NCI-H526 treated with DMSO at 0.1 percent for 48 hours (cell line): Measurements from ENCODE around the gene DTD1.
"Not testable (repeated sequence)": the region's sequence is repeated elsewhere in the genome, so short reads cannot be mapped to it uniquely, and the experiment has no call there.

Source experiments
- DNase-seq: peaks from one replicate; lab custom pipeline; 2025; lab: John Stamatoyannopoulos, UW

The DTD1 gene

DNA sequence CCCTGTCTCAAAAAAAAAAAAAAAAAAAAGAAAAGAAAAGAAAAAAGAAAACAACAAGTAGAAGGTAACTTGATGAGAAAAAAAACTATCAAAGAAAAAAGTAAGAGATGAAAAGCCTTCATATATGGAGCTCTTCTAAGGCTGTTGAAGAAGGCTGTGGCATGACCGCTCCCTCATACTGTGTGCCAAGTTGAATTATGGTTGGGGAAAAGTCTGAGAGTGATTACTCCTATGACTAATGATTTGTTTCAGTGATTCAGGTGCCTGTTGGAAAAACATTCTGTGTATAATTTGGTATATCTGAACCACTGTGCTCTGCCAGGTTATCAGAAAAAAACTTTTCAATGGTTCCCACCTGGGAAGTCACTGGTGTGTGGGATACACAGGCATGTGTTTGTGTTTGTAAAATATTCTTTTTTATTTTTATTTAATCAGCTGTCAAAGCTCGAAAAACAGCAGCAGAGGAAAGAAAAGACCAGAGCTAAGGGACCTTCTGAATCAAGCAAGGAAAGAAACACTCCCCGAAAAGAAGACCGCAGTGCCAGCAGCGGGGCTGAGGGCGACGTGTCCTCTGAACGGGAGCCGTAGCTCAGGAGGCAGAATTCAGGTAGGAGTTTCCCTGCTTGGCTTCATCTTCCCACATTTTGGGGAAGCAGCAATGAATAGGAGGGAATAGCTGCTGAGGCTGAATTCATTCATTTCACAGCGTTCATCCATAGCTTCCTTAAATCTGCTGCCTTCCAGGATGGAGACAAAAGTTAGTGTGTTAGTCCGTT, 156.0 kb downstream of the DTD1 start:
- no peak for DNase-seq

DNA sequence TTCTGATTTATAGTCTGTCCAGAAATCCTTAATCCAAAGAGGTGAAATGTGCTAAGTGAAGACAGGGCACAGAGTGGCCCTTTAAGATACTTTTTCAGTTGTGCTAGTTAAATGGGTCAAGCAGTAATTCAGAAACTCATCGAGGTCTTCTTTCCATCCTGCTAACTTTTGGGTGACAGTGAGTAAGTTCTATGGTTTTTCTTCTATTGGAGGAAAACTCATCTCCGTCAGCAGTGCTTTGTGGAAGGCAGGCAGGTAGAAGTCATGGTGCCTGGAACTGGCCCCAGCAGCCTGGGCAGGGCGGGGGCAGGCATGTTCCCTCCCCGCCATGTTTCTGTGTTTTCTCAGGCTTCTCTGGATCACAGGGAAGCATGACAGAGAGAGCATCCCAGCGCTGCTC, 159.2 kb downstream of the DTD1 start:
- DNase-seq, result no peak

DNA sequence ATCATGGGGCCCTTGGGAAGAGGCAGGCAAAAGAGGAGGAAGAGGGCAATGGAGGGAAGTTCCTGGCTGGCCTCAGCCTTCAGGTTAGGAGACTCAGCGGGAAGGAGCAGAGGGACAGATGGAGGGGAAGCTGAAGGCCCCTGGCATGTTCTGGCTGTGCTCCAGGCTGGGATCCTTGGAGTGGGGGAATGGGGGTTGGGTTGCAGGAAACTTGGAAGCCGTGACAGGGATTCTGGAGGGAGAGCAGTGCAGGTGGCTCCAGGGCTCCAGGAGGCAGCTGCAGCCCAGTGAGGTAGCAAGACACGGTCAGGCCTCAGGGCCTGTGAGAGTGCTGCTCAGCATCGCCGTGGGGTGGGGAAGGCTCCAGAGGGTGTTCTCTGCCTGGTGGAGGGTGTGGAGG, 161.1 kb downstream of the DTD1 start:
- DNase-seq, result no peak

DNA sequence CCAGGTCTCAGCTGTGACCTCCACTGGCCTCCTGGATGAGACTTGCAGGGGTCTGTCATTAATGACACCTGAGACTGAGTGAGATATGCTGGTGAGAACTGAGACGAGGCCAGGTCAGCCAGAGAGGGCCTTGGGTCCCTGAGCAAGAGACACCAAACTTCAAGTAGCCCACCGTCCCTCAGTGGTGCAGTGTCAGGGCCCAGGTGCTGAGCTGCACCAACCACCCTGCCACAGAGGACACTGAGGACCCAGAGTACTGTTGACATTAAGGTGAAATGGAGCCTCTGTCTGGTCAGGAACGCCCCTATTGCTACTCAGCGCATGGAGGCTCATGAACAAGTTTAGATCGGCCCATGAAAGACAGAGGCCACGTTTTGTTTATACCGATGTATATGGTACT, 161.7 kb downstream of the DTD1 start:
- no peak for DNase-seq

DNA sequence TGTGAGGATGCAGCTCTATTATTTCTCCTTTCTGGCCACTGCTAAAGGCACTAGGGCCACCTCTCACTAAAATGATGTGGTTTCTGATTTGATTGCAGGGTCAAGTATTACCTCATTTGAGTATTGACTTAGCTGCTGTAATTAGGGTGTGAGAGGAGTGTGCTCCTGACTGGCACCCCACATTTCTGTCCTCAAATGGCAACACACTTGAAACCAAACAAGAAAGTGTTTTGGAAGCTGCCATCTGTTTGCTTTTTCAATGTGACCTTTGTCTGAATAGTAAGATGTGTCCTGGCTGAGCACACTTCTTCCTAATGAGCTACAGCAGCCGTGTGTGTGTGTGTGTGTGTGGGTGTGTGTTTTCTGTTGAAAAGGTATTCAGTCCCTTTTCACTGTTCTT, 162.9 kb downstream of the DTD1 start:
- DNase-seq, result no peak

DNA sequence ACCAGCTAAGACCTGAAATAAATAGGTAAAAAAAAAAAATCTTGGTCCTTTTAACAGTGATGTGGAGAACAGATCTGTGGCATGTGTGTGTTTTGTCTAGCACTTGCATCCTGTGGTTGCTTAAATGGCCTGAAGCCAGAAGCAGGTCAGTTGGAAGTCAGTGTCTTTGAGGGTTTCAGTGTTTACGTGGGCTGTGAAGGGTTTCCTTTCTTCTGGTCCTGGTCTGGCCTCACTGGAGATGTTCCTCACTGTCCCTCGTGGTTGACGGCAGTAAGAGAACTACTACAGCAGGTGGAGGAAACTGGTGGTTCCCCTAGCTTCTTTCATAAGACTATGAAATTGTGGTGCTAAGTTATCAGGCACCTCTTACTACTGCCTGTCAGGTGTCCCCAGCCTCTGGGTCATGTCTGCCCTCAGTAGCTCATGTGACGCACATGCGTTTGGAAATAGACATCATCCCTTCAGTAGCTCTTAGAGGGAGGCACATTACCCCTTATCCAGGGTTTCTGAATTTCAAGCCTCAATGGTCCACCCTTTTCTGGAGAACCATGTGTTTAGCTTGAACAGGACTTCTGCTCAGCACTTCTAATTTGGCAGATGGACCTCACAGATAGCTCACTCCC, 166.3 kb downstream of the DTD1 start:
- no peak for DNase-seq

DNA sequence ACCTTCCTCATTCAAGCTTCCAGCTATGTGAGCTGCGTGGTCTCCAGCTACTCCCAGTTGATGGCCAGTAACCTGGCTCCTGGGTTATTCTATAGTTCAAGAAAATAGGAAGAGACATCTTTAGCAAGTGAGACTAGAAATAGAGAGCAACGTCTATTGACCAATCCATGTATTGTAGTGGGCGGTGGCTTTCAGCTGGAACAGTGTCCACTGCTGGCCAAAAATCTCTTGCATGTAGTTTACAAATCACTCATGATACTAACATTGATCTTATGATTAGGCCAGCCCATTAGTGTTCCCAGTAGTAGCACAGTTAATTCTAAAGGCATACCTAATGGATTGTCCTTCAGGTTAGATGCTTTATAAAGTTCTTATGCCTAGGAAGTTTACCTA, 166.8 kb downstream of the DTD1 start:
- no peak for DNase-seq

DNA sequence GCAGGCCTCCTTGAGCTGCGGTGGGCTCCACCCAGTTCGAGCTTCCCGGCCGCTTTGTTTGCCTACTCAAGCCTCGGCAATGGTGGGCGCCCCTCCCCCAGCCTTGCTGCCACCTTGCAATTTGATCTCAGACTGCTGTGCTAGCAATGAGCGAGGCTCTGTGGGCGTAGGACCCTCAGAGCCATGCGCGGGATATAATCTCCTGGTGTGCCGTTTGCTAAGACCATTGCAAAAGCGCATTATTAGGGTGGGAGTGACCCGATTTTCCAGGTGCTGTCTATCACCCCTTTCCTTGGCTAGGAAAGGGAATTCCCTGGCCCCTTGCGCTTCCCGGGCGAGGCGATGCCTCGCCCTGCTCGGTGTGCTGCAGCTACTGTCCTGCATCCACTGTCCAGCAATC, 173.0 kb downstream of the DTD1 start:
- not testable (repeated sequence) for DNase-seq

DNA sequence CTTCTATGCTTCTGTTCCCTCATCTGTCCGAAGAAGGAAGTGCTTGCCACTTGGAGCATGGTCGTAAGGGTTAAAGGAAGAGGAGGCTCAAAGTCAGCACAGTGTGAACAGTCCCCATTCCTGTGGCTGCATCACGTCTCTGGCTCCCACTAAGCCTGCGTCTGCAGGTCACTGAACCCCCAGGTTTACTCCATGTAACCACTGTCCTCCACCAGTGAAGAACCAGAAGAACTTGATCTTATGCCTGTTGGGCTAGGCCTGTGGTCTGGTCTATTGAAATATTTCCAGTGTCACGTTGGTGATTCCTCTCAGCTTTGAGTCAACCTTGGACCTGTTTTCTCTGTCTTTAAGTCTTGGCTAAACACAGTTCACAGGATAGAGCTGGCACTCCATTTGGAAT, 179.8 kb downstream of the DTD1 start:
- no peak for DNase-seq

DNA sequence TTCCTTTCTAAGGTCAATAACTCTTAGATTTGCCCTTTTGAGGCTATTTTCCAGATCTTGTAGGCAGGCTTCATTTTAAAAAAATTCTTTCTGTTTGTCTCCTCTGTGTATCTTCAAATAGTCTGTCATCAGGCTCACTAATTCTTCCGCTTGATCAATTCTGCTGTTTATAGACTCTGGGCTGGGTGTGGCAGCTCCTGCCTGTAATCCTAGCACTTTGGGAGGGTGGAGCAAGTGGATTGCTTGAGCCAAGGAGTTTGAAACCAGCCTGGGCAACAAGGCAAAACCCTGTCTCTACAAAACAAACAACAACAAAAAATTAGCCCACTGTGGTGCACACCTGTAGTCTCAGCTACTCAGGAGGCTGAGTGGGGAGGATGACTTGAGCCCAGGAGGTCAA, 185.7 kb downstream of the DTD1 start:
- DNase-seq, result no peak

DNA sequence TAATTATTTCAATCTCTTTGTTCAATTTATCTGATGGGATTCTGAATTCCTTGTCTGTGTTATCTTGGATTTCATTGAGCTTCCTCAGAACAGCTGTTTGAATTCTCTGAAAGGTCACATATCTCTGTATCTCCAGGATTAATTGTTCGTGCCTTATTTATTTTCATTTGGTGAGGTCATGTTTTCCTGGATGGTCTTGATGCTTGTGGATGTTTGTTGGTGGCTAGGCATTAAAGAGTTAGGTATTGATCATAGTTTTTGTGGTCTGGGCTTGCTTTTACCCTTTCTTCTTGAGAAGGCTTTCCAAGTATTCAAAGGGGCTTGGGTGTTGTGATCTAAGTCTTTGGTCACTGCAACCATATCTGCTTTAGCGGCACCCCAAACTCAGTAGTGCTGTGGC, 186.4 kb downstream of the DTD1 start:
- no peak for DNase-seq

DNA sequence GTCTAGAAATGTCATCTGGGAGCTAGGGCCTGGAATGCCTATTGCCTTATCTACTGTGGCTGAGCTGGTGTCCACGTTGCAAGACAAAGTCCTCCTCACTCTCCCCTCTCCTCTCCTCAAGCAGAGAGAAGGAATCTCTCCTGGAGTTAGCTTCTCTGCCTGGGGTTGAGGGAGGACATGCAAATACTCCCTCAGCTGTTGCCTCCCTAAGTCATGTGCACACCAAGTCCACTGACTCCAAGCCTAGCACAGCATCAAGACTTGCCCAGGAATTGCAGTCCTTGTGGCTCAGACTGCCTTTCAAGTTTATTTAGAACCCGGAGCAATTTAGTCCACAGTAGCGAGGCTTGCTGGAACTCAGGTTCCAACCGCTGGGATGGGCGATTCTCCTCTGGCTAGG, 187.8 kb downstream of the DTD1 start:
- no peak for DNase-seq

DNA sequence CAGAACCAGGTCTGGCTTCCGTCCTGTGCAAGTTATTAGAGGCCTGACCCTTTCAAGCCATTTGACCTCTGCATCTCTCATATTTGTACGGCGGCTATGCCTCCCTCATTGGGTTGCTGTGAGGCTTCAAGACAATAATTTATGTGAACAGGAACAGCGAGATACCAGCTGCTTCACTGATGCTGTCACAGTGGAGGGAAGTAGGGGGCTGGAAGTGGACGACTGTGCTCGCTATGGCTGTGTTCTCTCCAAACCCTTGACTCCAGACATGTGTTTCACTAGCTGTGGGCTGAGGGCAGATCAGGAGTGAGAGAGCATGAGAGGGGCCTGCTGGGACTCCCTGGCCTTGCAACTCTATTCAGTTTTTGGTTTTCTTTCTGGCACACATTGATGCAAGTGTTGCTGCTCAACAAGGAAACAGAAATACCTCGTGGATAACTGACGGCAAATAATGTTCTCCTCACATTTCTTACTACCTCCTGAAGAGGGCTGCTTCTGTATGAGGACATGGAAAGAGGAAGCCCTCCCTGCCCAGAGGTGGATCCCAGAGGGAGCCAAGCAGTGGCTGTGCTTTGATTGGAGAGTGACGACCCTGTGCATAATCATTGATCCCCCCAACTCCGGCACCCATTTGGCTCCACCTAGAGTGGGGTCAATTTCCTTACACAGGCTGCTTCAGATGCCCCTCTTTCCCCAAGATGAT, 191.0 kb downstream of the DTD1 start:
- no peak for DNase-seq

DNA sequence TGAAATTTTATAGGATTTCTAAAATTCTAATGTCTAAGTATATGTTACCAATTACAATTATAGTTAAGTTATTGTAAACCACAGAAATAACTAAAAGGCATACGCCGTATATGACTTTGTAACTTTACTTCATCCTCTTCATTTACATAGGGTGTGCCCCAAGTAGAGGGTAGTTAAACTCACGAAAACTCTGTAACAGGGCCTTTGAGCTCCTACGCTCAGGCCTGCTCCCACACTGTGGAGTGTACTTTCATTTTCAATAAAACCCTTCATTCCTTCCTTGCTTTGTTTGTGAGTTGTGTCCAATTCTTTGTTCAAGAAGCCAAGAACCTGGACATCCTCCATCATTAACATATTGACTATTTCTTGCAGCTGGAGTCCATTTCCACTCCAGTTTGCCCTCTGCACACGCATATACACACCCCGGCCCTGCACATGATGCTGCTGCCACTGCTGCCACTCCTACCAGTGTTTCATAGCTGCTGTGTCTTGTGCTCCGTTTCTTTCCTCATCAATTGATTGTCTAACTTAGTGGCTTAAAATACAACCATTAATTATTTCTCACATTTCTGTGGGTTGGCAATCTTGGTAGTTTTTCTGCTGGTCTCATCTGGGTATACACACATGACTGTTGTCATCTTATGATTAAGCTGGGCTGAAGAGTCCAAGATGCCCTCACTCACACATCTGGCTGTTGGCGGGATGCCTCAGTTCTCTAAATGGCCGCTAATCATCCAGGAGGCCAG, 192.7 kb downstream of the DTD1 start:
- DNase-seq, result no peak

DNA sequence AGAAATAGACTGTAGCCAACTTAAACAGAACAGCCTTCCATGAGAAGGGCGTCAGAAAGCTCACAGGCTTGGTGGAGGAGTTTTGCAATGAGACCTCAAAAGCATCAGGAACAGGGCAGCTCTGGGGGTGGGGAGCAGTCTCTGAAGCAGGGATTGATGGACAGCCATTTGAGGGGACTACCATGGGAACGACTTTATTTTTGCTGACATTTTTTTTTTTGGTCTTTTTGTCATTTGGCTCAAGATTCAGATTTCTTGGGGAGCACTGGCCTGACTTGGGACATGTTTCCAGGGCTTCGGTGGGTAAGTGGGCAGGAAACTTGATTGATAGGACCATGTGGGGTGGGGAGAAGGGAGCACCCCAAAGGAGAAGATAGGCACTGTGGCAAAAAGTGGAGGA, 193.7 kb downstream of the DTD1 start:
- DNase-seq, result no peak

DNA sequence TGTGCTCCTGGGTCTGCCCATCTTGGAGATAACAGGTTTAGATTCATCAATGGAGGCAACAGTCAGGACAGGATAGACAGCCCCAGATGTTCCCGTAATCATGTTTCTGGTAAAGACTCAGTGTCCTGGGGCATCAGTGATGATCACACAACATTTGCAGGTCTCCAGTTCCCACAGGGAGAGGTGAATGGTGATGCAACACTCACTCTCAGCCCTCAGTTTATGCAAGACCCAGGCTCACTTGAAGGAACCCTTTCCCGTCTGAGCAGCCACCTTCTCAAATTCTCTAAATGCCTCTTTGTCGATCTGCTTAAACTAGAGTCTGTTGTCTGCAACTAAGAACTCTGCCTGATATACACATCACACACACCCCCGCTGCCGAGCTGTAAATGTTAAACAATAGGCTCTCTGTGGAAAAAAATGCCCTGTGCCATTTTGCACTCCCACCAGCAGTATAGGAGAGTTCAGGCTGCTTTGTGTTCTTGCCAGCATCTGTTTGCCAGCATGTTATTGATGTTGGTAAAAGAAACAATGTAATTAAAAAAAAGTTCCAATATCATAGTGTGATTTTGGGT, 195.6 kb downstream of the DTD1 start:
- DNase-seq, result no peak

DNA sequence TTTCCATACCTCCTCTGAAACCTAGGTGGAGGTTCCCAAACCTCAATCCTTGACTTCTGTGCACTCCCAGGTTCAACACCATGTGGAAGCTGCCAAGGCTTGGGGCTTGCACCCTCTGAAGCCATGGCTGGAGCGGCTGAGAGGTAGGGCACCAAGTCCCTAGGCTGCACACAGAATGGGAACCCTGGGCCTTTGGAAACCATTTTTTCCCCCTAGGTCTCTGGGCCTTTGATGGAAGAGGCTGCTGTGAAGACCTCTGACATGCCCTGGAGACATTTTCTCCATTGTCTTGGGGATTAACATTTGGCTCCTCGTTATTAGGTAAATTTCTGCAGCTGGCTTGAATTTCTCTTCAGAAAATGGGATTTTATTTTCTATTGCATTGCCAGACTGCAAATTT, 199.2 kb downstream of the DTD1 start:
- DNase-seq, result not testable (repeated sequence)

DNA sequence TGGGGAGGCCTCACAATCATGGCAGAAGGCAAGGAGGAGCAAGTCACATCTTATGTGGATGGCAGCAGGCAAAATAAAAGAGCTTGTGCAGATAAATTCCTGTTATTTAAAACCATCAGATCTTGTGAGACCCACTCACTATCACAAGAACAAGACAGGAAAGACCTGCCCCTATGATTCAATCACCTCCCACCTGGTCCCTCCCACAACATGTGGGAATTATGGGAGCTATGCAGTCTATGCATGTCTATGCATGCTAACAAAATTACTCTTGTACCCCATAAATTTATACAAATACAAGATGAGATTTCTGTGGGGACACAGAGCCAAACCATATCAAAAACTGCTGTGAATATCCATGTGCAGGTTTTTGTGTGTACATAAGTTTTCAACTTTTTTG, 200.2 kb downstream of the DTD1 start:
- no peak for DNase-seq

DNA sequence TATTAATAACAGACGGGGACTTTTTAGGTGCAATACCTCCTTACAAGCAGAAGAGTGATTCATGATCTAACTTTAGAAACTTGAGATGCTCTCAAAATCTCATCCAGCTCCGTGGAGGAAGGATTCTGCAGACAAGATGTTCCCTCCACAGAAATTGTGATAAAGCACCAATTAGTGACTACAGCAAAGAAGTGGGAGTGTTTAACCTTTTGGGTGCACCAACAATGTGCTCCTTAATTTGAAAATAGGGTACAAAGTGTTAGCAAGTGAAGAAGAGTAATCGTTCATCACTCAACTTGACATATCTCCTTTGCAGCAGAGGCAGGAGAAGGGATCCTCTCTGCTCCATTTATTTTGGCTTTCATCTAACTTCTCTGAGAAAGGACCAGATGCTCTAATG, 202.9 kb downstream of the DTD1 start:
- no peak for DNase-seq

DNA sequence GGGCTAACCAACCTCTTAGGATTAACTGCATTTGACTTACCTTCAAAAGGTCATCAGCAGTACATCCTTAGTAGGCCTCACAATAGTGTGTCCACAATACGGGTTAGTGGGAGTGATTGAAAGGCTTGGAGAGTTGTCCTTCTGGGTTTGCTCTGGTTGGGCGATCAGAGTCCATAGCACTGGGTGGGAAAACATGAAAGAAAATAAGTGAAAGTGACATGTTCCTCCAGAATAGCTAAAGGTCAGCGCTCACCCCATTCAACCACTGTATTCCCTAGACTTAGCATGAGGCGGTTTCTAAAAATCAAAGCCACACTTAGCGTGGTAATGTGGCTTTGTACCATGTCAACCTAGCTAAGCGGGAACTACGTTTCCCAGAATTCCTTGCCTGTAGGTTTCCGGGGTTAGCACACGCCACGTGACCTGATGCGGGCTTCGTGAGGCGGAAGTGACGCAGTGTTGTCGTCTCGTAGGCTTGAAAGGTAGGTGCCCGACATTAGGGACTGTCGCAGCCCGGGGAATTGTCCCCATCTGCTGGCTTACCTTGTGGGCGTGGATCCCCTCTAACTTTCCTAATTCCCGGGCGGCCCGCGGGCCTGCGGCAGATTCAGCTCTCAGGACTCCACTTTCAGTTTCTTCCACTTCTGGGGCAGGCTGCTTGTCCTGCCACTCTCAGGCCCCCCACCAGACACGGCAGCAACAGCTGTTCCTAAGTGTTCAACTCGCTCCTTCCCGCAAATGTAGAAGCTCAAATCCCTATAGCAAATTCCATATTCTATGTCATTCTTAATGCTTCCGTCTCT, 206.0 kb downstream of the DTD1 start:
- DNase-seq, result peak; percentile 81

DNA sequence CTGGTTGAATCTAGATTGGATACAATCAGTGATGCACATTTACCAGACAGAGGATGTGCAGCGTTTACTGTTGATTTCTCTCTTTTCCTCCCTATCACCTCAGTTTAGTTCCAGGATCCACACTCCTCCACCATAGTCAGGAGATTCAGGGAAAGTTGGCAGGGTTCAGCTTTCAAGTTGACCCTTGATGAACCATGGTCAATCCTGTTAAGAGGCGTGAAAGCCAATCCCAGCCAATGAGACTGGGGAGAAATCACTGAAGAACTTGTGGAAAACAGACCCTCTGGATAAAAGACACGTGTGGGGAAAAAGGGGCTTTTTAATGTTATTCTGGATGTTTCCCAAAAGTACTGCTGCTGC, 206.6 kb downstream of the DTD1 start:
- no peak for DNase-seq

DNA sequence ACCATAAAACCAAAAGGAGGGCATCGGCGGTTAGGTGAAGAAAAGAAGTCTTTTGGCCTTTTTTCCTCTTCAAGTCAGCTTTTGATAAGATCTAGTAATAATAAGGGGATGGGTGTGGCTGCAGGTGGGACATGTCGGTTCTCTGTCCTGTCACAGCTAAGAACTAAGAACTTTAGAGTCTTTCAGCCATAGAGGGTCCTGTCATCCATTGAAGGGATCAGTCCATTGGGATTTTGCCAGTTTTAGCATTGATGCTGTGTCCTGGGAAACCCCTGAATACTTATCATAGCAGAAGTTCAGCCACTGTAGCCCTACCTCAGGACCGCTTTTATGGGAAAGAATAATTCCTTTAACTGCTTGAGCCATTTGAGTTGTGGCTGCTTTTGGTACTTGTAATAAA, 207.5 kb downstream of the DTD1 start:
- no peak for DNase-seq
